SH-SY5Y (cell line): ENCODE measurements around the gene PLA2G4B.

Source experiments
- GATA2 ChIP-seq: IDR thresholded peaks from 2 replicates; pipeline ENCODE4 v1.6.1; 2011; ENCODE audit warnings: mild to moderate bottlenecking, low read depth, low read length
- GATA3 ChIP-seq: IDR thresholded peaks from 2 replicates; pipeline ENCODE4 v1.6.1; 2011; ENCODE audit warnings: low read depth, mild to moderate bottlenecking, low read length, moderate library complexity

DNA sequence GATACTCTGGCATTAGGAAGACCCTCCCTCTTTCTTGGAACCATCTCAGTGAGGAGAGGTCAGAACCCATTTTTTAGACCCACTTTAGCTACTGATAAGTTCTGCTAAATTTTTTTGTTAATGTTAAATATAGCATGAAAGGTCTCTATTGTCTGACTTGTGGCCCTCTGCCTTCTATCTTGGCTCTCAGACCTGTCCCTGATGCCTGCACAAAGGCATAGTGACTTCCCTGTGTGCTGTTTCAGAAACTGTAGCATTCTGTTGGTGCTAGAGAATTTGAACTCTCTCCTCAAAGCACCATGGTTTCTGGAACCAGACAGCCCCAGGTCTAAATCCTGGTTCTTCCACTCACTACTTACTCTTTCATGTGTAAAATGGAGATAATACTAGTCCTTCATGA, 49.0 kb upstream of the PLA2G4B start:
- TF ChIP-seq GATA3 (no peak), GATA2 (no peak)
